GM23248 (cell line): ENCODE results near the gene PI4KA.

Source experiments
- EZH2 ChIP-seq: fragments of 200-600 bp; sonication (generic); IDR thresholded peaks from 2 replicates; pipeline ENCODE4 v1.6.1; 2018; ENCODE audit warnings: antibody characterized with exemption, mild to moderate bottlenecking; ENCODE audit not compliant: insufficient read depth, poor library complexity, severe bottlenecking
- EZH2phosphoT487 ChIP-seq: fragments of 200-600 bp; sonication (generic); IDR thresholded peaks from 2 replicates; pipeline ENCODE4 v1.6.1; 2018; ENCODE audit warnings: antibody characterized with exemption, moderate library complexity, mild to moderate bottlenecking, low read depth; ENCODE audit not compliant: insufficient read depth

DNA sequence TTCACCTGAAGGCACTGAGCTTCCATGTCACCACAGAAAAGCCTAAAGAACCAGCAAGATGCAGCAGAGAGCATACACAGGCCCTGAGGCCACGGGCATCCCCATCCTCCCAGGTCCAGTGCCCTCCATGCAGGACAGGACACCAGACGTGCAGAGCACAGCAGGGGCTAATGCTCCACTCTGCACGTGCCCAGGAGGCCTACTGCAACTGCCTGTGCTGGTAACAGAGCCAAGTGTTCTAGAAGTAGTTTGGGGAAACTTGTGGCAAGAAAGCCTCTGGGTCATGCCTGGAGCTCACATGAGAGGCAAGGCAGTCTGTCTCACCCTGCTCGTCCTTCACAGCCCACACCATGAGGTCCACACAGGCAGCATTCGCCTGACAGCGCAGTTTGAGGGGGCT lies 54.0 kb downstream of the PI4KA start:
- no peak for TF ChIP-seq EZH2
- no peak for TF ChIP-seq EZH2phosphoT487
